OCI-LY3 (cell line): ENCODE results near the gene ACAA2.
A peak's percentile ranks its signal among the peaks of the same experiment; 100 is the strongest.
"Not testable (repeated sequence)": the region's sequence is repeated elsewhere in the genome, so short reads cannot be mapped to it uniquely, and the experiment has no call there.

ENCODE experiments used
- H2AFZ ChIP-seq: fragments of 200-600, 300-600 bp; shearing (Covaris generic); 2 replicates; pipeline ENCODE4 v1.6.0; 2014; ENCODE audit warnings: antibody characterized with exemption, low read depth, low read length
- H3K27ac ChIP-seq: fragments of 200-600, 300-600 bp; sonication (generic); 2 replicates; pipeline ENCODE4 v1.5.1; 2014; ENCODE audit warnings: mild to moderate bottlenecking, low read length, moderate library complexity, mixed read lengths
- H3K27me3 ChIP-seq: fragments of 200-600, 300-600 bp; sonication (generic); 2 replicates; pipeline ENCODE4 v1.6.1; 2014; ENCODE audit warnings: low read depth, low read length, mixed read lengths
- H3K36me3 ChIP-seq: fragments of 200-600, 300-600 bp; sonication (generic); replicated peaks from 2 replicates; pipeline ENCODE3; 2014; ENCODE audit warnings: low read depth, low read length, mixed read lengths
- H3K4me1 ChIP-seq: fragments of 300-600, 200-600 bp; sonication (generic); 2 replicates; pipeline ENCODE4 v1.6.1; 2014; ENCODE audit warnings: low read length, mixed read lengths
- H3K4me2 ChIP-seq: fragments of 200-600, 300-600 bp; sonication (generic); 2 replicates; pipeline ENCODE4 v1.6.1; 2014; ENCODE audit warnings: low read length, mixed read lengths
- H3K4me3 ChIP-seq: fragments of 300-600, 200-600 bp; sonication (generic); 2 replicates; pipeline ENCODE4 v1.5.1; 2014; ENCODE audit warnings: antibody characterized with exemption, mild to moderate bottlenecking, low read length, moderate library complexity
- H3K79me2 ChIP-seq: fragments of 300-600, 200-600 bp; shearing (Covaris generic); 2 replicates; pipeline ENCODE4 v1.6.1; 2014; ENCODE audit warnings: mild to moderate bottlenecking, low read length, mixed read lengths
- H3K9ac ChIP-seq: fragments of 300-600, 200-600 bp; shearing (Covaris generic); 2 replicates; pipeline ENCODE4 v1.6.0; 2014; ENCODE audit warnings: mild to moderate bottlenecking, low read length, moderate library complexity
- H3K9me3 ChIP-seq: fragments of 200-600, 300-600 bp; shearing (Covaris generic); 2 replicates; pipeline ENCODE4 v1.6.1; 2014; ENCODE audit warnings: low read length, mixed read lengths; ENCODE audit not compliant: insufficient read depth
- H4K20me1 ChIP-seq: fragments of 200-600, 300-600 bp; sonication (generic); 2 replicates; pipeline ENCODE4 v1.6.1; 2016; ENCODE audit warnings: low read length, mixed read lengths; ENCODE audit not compliant: insufficient read depth
- CTCF ChIP-seq: fragments of 200-600, 300-600 bp; sonication (generic); IDR thresholded peaks from 2 replicates; pipeline ENCODE4 v1.5.1; 2014; ENCODE audit warnings: antibody characterized with exemption, low read length, low read depth
- EZH2phosphoT487 ChIP-seq: fragments of 200-600 bp; shearing (Covaris generic); IDR thresholded peaks from 2 replicates; pipeline ENCODE4 v1.6.1; 2018; ENCODE audit warnings: antibody characterized with exemption, mixed run types, low read depth

ACAA2 gene

DNA sequence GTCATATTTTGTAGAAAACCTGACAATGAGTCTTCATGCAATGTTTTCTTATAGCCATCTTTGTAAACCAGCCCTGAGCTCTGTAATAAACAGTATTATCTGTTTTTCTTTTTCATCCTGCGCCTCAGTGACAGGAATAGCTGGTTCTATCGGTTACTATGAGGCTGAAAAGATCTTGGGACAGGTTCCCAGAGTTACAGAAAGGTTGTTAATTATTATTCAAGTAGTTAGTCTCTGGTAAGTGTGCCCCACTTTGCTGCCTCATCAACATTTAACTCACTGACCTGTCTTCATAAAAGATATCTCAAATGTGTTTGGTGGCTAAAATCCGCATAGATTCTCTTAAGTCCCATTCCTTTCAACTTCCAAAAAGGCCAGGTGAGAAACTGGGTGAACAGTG lies 18.6 kb downstream of the ACAA2 start:
- Histone ChIP-seq H3K4me3 (no peak overlapping the region), H2AFZ (no peak overlapping the region), H4K20me1 (no peaks in the 10 kb centered on the region), H3K9ac (no peak overlapping the region), H3K4me1 (no peaks in the 10 kb centered on the region), H3K27me3 (no peaks in the 10 kb centered on the region), H3K79me2 (no peaks in the 10 kb centered on the region), H3K4me2 (no peak overlapping the region), H3K27ac (no peak overlapping the region), H3K9me3 (no peaks in the 10 kb centered on the region), H3K36me3 (peaks cover 65% of the 10 kb centered on the region)
- TF ChIP-seq CTCF = no peak
- no peak for TF ChIP-seq EZH2phosphoT487

- H3K9ac ChIP-seq, H3K27ac ChIP-seq, H3K4me3 ChIP-seq, H3K4me2 ChIP-seq, H3K9me3 ChIP-seq, H2AFZ ChIP-seq, H3K27me3 ChIP-seq, H4K20me1 ChIP-seq, H3K79me2 ChIP-seq: not testable (repeated sequence)
- Histone ChIP-seq H3K4me1 (peaks cover 11% of the 10 kb centered on the region), H3K36me3 (peaks cover 65% of the 10 kb centered on the region)
Measured at GRCh38 chr18:49789560-49790134, 23.7 kb downstream of the ACAA2 start.

DNA sequence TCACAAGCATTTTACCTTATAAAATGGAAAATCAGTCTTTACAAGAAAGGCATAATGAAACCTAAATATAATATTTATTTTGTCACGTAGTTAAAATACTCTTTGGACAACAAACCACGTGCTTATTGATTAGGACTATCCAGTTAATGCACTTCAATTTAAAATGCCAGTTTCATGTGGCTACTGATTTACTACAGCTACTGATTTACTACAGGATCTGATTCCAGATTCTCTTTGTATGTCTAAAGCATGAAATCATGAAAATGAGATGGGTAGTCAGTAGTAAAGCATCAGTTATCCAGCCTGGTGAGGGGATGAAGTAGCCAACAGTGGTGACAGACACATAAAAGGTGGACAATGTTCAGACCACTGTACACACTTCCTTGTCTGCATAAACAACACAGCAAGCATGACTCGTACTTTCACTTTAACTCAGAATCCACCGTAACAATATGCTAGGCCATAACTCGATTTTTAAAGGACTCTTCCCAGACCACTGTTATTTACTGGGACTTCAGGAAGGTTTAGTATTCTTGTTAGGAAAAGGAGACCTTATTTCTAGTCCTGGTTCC lies 24.9 kb downstream of the ACAA2 start:
- Histone ChIP-seq H3K9ac (no peak overlapping the region), H3K27ac (no peak overlapping the region), H3K4me3 (no peak overlapping the region), H3K4me2 (peak overlapping the region; percentile 9), H4K20me1 (no peaks in the 10 kb centered on the region), H2AFZ (no peak overlapping the region), H3K9me3 (no peaks in the 10 kb centered on the region), H3K27me3 (no peaks in the 10 kb centered on the region), H3K79me2 (no peaks in the 10 kb centered on the region), H3K4me1 (peaks cover 11% of the 10 kb centered on the region), H3K36me3 (peaks cover 64% of the 10 kb centered on the region)
- TF ChIP-seq CTCF (no peak), EZH2phosphoT487 (no peak)

GRCh38 chr18:49786019-49786720 lies 27.2 kb downstream of the ACAA2 start:
- Histone ChIP-seq H3K4me3 (no peak overlapping the region), H3K4me2 (no peak overlapping the region), H3K36me3 (peaks cover 67% of the 10 kb centered on the region), H3K27me3 (no peaks in the 10 kb centered on the region), H3K79me2 (no peaks in the 10 kb centered on the region), H3K9ac (no peak overlapping the region), H4K20me1 (no peaks in the 10 kb centered on the region), H2AFZ (no peak overlapping the region), H3K4me1 (peaks cover 11% of the 10 kb centered on the region), H3K9me3 (no peaks in the 10 kb centered on the region), H3K27ac (no peak overlapping the region)
- TF ChIP-seq EZH2phosphoT487 (no peak), CTCF (no peak)
